H9 (cell line): ENCODE data around the gene FBP2. TPM values are rescaled to one million over a fixed set of nuclear protein-coding genes. Genes with fewer than 3 reads are reported as not detected.

Experiments
- DNase-seq: peaks from one replicate; pipeline ENCODE4 v3.0.0-alpha.2; 2017
- H2AFZ ChIP-seq: one replicate; pipeline ENCODE4 v1.6.1; 2013; ENCODE audit warnings: mild to moderate bottlenecking, low read length, control low read depth, moderate library complexity
- H2AK5ac ChIP-seq: 2 replicates; pipeline ENCODE4 v1.6.1; 2013; ENCODE audit warnings: low read length, control low read depth, mixed read lengths; ENCODE audit not compliant: insufficient read length
- H2BK120ac ChIP-seq: one replicate; pipeline ENCODE4 v1.6.1; 2013; ENCODE audit warnings: low read depth, mild to moderate bottlenecking, low read length, control low read depth, inconsistent platforms; ENCODE audit not compliant: poor library complexity, severe bottlenecking
- H2BK12ac ChIP-seq: 2 replicates; pipeline ENCODE4 v1.6.1; 2013; ENCODE audit warnings: low read length, control low read depth, mixed read lengths, low read depth; ENCODE audit not compliant: insufficient read length
- H2BK15ac ChIP-seq: 2 replicates; pipeline ENCODE4 v1.6.1; 2013; ENCODE audit warnings: low read depth, low read length, control low read depth
- H2BK20ac ChIP-seq: one replicate; pipeline ENCODE4 v1.6.1; 2013; ENCODE audit warnings: low read depth, mild to moderate bottlenecking, low read length, control low read depth, inconsistent platforms; ENCODE audit not compliant: poor library complexity, severe bottlenecking
- H2BK5ac ChIP-seq: 2 replicates; pipeline ENCODE4 v1.6.1; 2013; ENCODE audit warnings: low read length, control low read depth, mixed read lengths; ENCODE audit not compliant: insufficient read length
- H3K14ac ChIP-seq: 2 replicates; pipeline ENCODE4 v1.6.1; 2013; ENCODE audit warnings: low read length, control low read depth; ENCODE audit not compliant: insufficient read depth
- H3K18ac ChIP-seq: 2 replicates; pipeline ENCODE4 v1.6.1; 2013; ENCODE audit warnings: low read depth, mild to moderate bottlenecking, mixed read lengths, low read length, control low read depth; ENCODE audit not compliant: insufficient read length
- H3K23ac ChIP-seq: 2 replicates; pipeline ENCODE4 v1.6.1; 2013; ENCODE audit warnings: low read length, control low read depth, mixed read lengths, low read depth; ENCODE audit not compliant: insufficient read length
- H3K23me2 ChIP-seq: 2 replicates; pipeline ENCODE4 v1.6.1; 2013; ENCODE audit warnings: low read depth, mild to moderate bottlenecking, mixed read lengths, low read length, control low read depth; ENCODE audit not compliant: insufficient read length, poor library complexity, severe bottlenecking
- H3K27ac ChIP-seq: 2 replicates; pipeline ENCODE4 v1.5.1; 2013; ENCODE audit warnings: low read length, control low read depth, mixed read lengths, low read depth; ENCODE audit not compliant: insufficient read length
- H3K27me3 ChIP-seq: 2 replicates; pipeline ENCODE4 v1.6.1; 2013; ENCODE audit warnings: low read length, control low read depth, inconsistent platforms; ENCODE audit not compliant: insufficient read depth
- H3K4ac ChIP-seq: 2 replicates; pipeline ENCODE4 v1.6.1; 2013; ENCODE audit warnings: low read depth, mild to moderate bottlenecking, control low read depth, inconsistent platforms, low read length, moderate library complexity
- H3K4me1 ChIP-seq: 2 replicates; pipeline ENCODE4 v1.6.1; 2013; ENCODE audit warnings: low read length, control low read depth, inconsistent platforms; ENCODE audit not compliant: insufficient read depth
- H3K4me2 ChIP-seq: 2 replicates; pipeline ENCODE4 v1.6.1; 2013; ENCODE audit warnings: low read length, control low read depth, mixed read lengths; ENCODE audit not compliant: insufficient read length, insufficient read depth
- H3K56ac ChIP-seq: 2 replicates; pipeline ENCODE4 v1.6.1; 2013; ENCODE audit warnings: low read depth, mild to moderate bottlenecking, mixed read lengths, low read length, control low read depth; ENCODE audit not compliant: insufficient read length
- H3K79me1 ChIP-seq: 2 replicates; pipeline ENCODE4 v1.6.1; 2013; ENCODE audit warnings: low read depth, mild to moderate bottlenecking, moderate library complexity, low read length, control low read depth, inconsistent platforms; ENCODE audit not compliant: insufficient read depth, poor library complexity, severe bottlenecking
- H3K79me2 ChIP-seq: 2 replicates; pipeline ENCODE4 v1.6.1; 2013; ENCODE audit warnings: low read length, control low read depth, inconsistent platforms; ENCODE audit not compliant: insufficient read depth
- H3K9ac ChIP-seq: 2 replicates; pipeline ENCODE4 v1.6.1; 2013; ENCODE audit warnings: low read length, control low read depth, mixed read lengths; ENCODE audit not compliant: insufficient read length; ENCODE audit errors: extremely low read depth
- H3K9me3 ChIP-seq: one replicate; pipeline ENCODE4 v1.6.1; 2013; ENCODE audit warnings: low read depth, low read length, inconsistent platforms; ENCODE audit not compliant: control insufficient read depth
- H3T11ph ChIP-seq: one replicate; pipeline ENCODE4 v1.6.1; 2013; ENCODE audit warnings: mild to moderate bottlenecking, low read length, control low read depth, inconsistent platforms
- H4K20me1 ChIP-seq: one replicate; pipeline ENCODE4 v1.6.1; 2013; ENCODE audit not compliant: control insufficient read depth, insufficient read length, insufficient read depth
- H4K5ac ChIP-seq: 2 replicates; pipeline ENCODE4 v1.6.1; 2013; ENCODE audit warnings: low read depth, mild to moderate bottlenecking, mixed read lengths, low read length, control low read depth; ENCODE audit not compliant: insufficient read length
- H4K8ac ChIP-seq: replicated peaks from 2 replicates; pipeline ENCODE4 v1.6.1; 2013; ENCODE audit warnings: low read length, control low read depth, mixed read lengths, low read depth; ENCODE audit not compliant: insufficient read length
- H4K91ac ChIP-seq: 2 replicates; pipeline ENCODE4 v1.6.1; 2013; ENCODE audit warnings: low read depth, mild to moderate bottlenecking, moderate library complexity, mixed read lengths, low read length, control low read depth; ENCODE audit not compliant: insufficient read length
- H3K27ac Mint-ChIP-seq, 3 experiments: 2 replicates in 2 of 3; 3 replicates in 1 of 3; pipeline ENCODE4 v1.8.0; 2020 to 2021; ENCODE audit warnings: mixed read lengths in 3 of 3, mild to moderate bottlenecking in 1 of 3, moderate library complexity in 1 of 3
- H3K27me3 Mint-ChIP-seq: 2 replicates; pipeline ENCODE4 v1.8.0; 2021; ENCODE audit warnings: low read depth, mild to moderate bottlenecking, moderate library complexity, mixed read lengths
- H3K36me3 Mint-ChIP-seq, 3 experiments: 2 replicates in 2 of 3; 3 replicates in 1 of 3; pipeline ENCODE4 v1.8.0; 2020 to 2021; ENCODE audit warnings: low read depth in 3 of 3, mixed read lengths in 3 of 3; ENCODE audit not compliant: insufficient read depth in 1 of 3
- H3K4me1 Mint-ChIP-seq, 2 experiments: 2 replicates each; pipeline ENCODE4 v1.8.0; 2020; ENCODE audit warnings: mixed read lengths in 2 of 2
- H3K4me3 Mint-ChIP-seq, 2 experiments: 2 replicates in 1 of 2; 3 replicates in 1 of 2; pipeline ENCODE4 v1.8.0; 2020 to 2021; ENCODE audit warnings: mild to moderate bottlenecking in 2 of 2, mixed read lengths in 2 of 2, moderate library complexity in 1 of 2
- H3K9me3 Mint-ChIP-seq, 2 experiments: 2 replicates in 1 of 2; 3 replicates in 1 of 2; pipeline ENCODE4 v1.8.0; 2020; ENCODE audit warnings: mild to moderate bottlenecking in 2 of 2, mixed read lengths in 2 of 2, moderate library complexity in 1 of 2
- CTCF ChIP-seq: fragments of 200-600 bp; sonication (generic); conservative IDR thresholded peaks from 3 replicates; pipeline ENCODE4 v1.8.0; 2021; ENCODE audit warnings: antibody characterized with exemption, mild to moderate bottlenecking
- WGBS: extraction: QIAGEN DNeasy Blood & Tissue Kit; methylation state at CpG from one replicate; pipeline ENCODE4 v1.1.7; 2013; ENCODE audit warnings: missing lambda C conversion rate, low lambda C conversion rate, mixed read lengths; ENCODE audit not compliant: insufficient read length; ENCODE audit errors: extremely low coverage; 5-methylcytosine and 5-hydroxymethylcytosine counted together
- long read RNA-seq: library from polyadenylated mRNA; unstranded; transcript quantifications from one replicate; pipeline ENCODE4 v2.0.0, GENCODE V29; 2020
- total RNA-seq: library from RNA; stranded (reverse); gene quantifications from 2 replicates; pipeline ENCODE4 v1.2.1, GENCODE V29; 2021

FBP2 gene
- not detected in 2 replicates for total RNA-seq
- long read RNA-seq = 0 reads

GRCh38 chr9:94593459-94594345 is at the start of gene FBP2:
Gene FBP2, minus strand, starts transcription at chr9:94593824. Its CDS starts 98 bp downstream, at chr9:94593726.
- Histone ChIP-seq H3K79me2 (no peaks in the 10 kb centered on the region), H3K4me2 (no peak within 1 kb of the TSS), H3K56ac (no peak within 1 kb of the TSS), H2AK5ac (no peak within 1 kb of the TSS), H3K79me1 (no peaks in the 10 kb centered on the region), H4K20me1 (no peaks in the 10 kb centered on the region), H2AFZ (no peak within 1 kb of the TSS), H4K8ac (no peak within 1 kb of the TSS), H3T11ph (no peak within 1 kb of the TSS), H3K4ac (no peak within 1 kb of the TSS), H2BK120ac (no peak within 1 kb of the TSS), H3K4me1 (no peaks in the 10 kb centered on the region), H3K18ac (no peak within 1 kb of the TSS), H2BK15ac (no peak within 1 kb of the TSS), H4K91ac (no peak within 1 kb of the TSS), H3K9ac (no peak within 1 kb of the TSS), H3K14ac (no peak within 1 kb of the TSS), H3K23me2 (peaks cover 3% of the 10 kb centered on the region), H3K27ac (no peak within 1 kb of the TSS), H3K9me3 (no peaks in the 10 kb centered on the region), H3K23ac (no peak within 1 kb of the TSS), H2BK5ac (no peak within 1 kb of the TSS), H3K27me3 (no peaks in the 10 kb centered on the region), H2BK20ac (no peak within 1 kb of the TSS), H4K5ac (no peak within 1 kb of the TSS), H2BK12ac (no peak within 1 kb of the TSS)
- no peaks in the 10 kb centered on the region; a peak in 1 of 4 replicates for H3K4me1 Mint-ChIP-seq
- H3K4me3 Mint-ChIP-seq = no peak within 1 kb of the TSS
- H3K36me3 Mint-ChIP-seq = no peaks in the 10 kb centered on the region; a peak in 2 of 7 replicates
- H3K27ac Mint-ChIP-seq = no peak within 1 kb of the TSS
- WGBS = no CpG with 5 or more reads among the region's 21 CpGs
- DNase-seq = no peak
- H3K9me3 Mint-ChIP-seq = no peaks in the 10 kb centered on the region
- no peak for TF ChIP-seq CTCF
- H3K27me3 Mint-ChIP-seq = peaks cover 11% of the 10 kb centered on the region
